Transverse colon (tissue), 4 donors: ENCODE data around the gene USP34.

ENCODE experiments used
- POLR2AphosphoS5 ChIP-seq, 3 donors: sonication (generic); formaldehyde crosslinking; IDR thresholded peaks; one replicate each; pipeline ENCODE4 v1.6.1; 2016; ENCODE audit warnings: antibody characterized with exemption in 3 of 3
- TF ChIP-seq, protein P1 (sequence below), 5 experiments: fragments of 200-600 bp in 3 of 5; fragments of 450-650 bp in 2 of 5; sonication (generic) in 3 of 5; IDR thresholded peaks; 1 replicate in 2 of 5; 2 replicates in 3 of 5; pipeline ENCODE4 v1.5.1; 2016 to 2017; ENCODE audit warnings: antibody characterized with exemption in 5 of 5, inconsistent platforms in 3 of 5, mild to moderate bottlenecking in 2 of 5, moderate library complexity in 1 of 5

GRCh38 chr2:61438670-61439069 lies 32.2 kb downstream of the USP34 start:
- TF ChIP-seq, protein P1, sequence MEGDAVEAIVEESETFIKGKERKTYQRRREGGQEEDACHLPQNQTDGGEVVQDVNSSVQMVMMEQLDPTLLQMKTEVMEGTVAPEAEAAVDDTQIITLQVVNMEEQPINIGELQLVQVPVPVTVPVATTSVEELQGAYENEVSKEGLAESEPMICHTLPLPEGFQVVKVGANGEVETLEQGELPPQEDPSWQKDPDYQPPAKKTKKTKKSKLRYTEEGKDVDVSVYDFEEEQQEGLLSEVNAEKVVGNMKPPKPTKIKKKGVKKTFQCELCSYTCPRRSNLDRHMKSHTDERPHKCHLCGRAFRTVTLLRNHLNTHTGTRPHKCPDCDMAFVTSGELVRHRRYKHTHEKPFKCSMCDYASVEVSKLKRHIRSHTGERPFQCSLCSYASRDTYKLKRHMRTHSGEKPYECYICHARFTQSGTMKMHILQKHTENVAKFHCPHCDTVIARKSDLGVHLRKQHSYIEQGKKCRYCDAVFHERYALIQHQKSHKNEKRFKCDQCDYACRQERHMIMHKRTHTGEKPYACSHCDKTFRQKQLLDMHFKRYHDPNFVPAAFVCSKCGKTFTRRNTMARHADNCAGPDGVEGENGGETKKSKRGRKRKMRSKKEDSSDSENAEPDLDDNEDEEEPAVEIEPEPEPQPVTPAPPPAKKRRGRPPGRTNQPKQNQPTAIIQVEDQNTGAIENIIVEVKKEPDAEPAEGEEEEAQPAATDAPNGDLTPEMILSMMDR (IDR thresholded peaks at IDR 0.05), result no peak
- no peak for TF ChIP-seq POLR2AphosphoS5 (IDR thresholded peaks at IDR 0.05)
